Adrenal gland (tissue), 12 donors: Measurements from ENCODE around the gene SCAMP5. TPM values are rescaled to one million over a fixed set of nuclear protein-coding genes. Genes with fewer than 3 reads are reported as not detected.

Experiments
- DNase-seq, 7 donors: peaks; one replicate each; pipeline ENCODE4 v3.0.0-alpha.2; 2019 to 2020
- H3K27ac ChIP-seq, 5 donors: fragments of 200-600 bp; sonication (generic) in 4 of 5; 1 replicate in 3 of 5; 2 replicates in 2 of 5; pipeline versions ENCODE4 v1.5.1 to v1.8.0; 2016 to 2020; ENCODE audit warnings: mild to moderate bottlenecking in 1 of 5
- H3K27me3 ChIP-seq: fragments of 200-600 bp; 2 replicates; pipeline ENCODE4 v1.8.0; 2021
- H3K36me3 ChIP-seq, 2 donors: fragments of 200-600 bp; replicated peaks in 1 of 2; 1 replicate in 1 of 2; 2 replicates in 1 of 2; pipeline versions ENCODE4 v1.5.1 to v1.8.0; 2018 to 2022
- H3K4me1 ChIP-seq, 2 donors: fragments of 200-600 bp; replicated peaks in 1 of 2; 1 replicate in 1 of 2; 2 replicates in 1 of 2; pipeline versions ENCODE4 v1.5.1 to v1.8.0; 2018 to 2021
- H3K4me3 ChIP-seq, 4 donors: fragments of 200-600 bp; sonication (generic) in 3 of 4; one replicate each; pipeline ENCODE4 v1.5.1; 2016 to 2018
- H3K9me3 ChIP-seq, 3 donors: fragments of 200-600 bp; sonication (generic) in 1 of 3; replicated peaks in 1 of 3; 1 replicate in 2 of 3; 2 replicates in 1 of 3; pipeline versions ENCODE4 v1.5.1 to v1.8.0; 2016 to 2021
- POLR2A ChIP-seq, 2 donors: fragments of 450-650 bp; IDR thresholded peaks; one replicate each; pipeline ENCODE4 v1.6.1; 2017; ENCODE audit warnings: antibody characterized with exemption in 2 of 2, mild to moderate bottlenecking in 2 of 2, moderate library complexity in 1 of 2
- WGBS, 4 donors: extraction: QIAGEN DNeasy Blood & Tissue Kit in 2 of 4; methylation state at CpG; one replicate each; pipeline versions ENCODE4 v1.1.5 to v1.1.7; 2013 to 2017; 5-methylcytosine and 5-hydroxymethylcytosine counted together
- intact Hi-C, 2 donors: fragments of 100-400 bp; cut with DNase I; formaldehyde crosslinking; loops; one replicate each; pipeline versions ENCODE4 v1.14.1 to v1.15.0; 2022 to 2023
- polyA plus RNA-seq, 3 donors: library from polyadenylated mRNA; stranded (reverse); fragments of 200-250 nt in 2 of 3; fragments of 350-450 nt in 1 of 3; fragmentation: Illumina TruSeq in 1 of 3; extraction: RNeasy Lipid Tissue Mini Kit (QIAGEN cat#74804) in 1 of 3; gene quantifications; one replicate each; pipeline ENCODE4 v1.2.3, GENCODE V29; 2013 to 2014
- total RNA-seq, 9 donors: library from RNA; depleted of rRNA in 4 of 9; stranded (reverse); fragments of >200 nt in 4 of 9; fragments of 120-200 nt in 1 of 9; fragmentation: NEBNext Ultra II Directional in 1 of 9; extraction: Animal tissue kit (Norgen Biotek cat#: 25700) in 1 of 9; gene quantifications; one replicate each; pipeline versions ENCODE4 v1.1.0 to v1.2.4, GENCODE V29; 2013 to 2023
- TF ChIP-seq, protein P1 (sequence below), 6 experiments: fragments of 450-650 bp in 4 of 6; fragments of 200-600 bp in 2 of 6; sonication (generic) in 1 of 6; IDR thresholded peaks; 1 replicate in 5 of 6; 2 replicates in 1 of 6; pipeline versions ENCODE4 v1.5.1 to v1.8.0; 2016 to 2021; ENCODE audit warnings: antibody characterized with exemption in 6 of 6, mild to moderate bottlenecking in 2 of 6, moderate library complexity in 1 of 6
- donor health status: healthy with polysubstance abuse.
- donor health status: Bipolar disorder and iron deficiency.
- donor health status: DM: yes; HTN: yes; CAD: no.
- donor health status: DM: no; HTN: no; CAD: no.
- donor health status: DM: no; HTN: no; CAD: no.
- donor health status: DM: yes; HTN: yes; CAD: no.

The SCAMP5 gene
- total and polyA plus RNA-seq, 12 donors: 10.2 to 47.2 (median 23.6) TPM

DNA sequence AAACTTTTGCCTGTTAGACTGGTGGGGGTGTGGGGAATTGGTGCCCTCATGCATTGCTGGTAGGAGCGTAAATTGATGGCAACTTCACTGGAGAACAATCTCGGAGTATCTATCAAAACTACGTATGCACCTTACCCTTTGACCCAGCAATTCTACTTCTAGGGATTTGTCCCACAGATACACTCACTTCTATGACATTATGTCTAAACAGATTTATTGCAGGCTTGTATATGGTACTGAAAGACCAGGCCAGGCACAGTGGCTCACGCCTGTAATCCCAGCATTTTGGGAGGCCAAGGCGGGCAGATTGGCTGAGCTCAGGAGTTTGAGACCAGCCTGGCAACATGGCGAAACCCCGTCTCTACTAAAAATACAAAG, 58.4 kb downstream of the SCAMP5 start:
- TF ChIP-seq, protein P1, sequence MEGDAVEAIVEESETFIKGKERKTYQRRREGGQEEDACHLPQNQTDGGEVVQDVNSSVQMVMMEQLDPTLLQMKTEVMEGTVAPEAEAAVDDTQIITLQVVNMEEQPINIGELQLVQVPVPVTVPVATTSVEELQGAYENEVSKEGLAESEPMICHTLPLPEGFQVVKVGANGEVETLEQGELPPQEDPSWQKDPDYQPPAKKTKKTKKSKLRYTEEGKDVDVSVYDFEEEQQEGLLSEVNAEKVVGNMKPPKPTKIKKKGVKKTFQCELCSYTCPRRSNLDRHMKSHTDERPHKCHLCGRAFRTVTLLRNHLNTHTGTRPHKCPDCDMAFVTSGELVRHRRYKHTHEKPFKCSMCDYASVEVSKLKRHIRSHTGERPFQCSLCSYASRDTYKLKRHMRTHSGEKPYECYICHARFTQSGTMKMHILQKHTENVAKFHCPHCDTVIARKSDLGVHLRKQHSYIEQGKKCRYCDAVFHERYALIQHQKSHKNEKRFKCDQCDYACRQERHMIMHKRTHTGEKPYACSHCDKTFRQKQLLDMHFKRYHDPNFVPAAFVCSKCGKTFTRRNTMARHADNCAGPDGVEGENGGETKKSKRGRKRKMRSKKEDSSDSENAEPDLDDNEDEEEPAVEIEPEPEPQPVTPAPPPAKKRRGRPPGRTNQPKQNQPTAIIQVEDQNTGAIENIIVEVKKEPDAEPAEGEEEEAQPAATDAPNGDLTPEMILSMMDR (IDR thresholded peaks at IDR 0.05): no peak
- TF ChIP-seq POLR2A (IDR thresholded peaks at IDR 0.05): no peak
- 94 to 99% (median 96%) methylated on average over 7 of the region's 7 CpGs for WGBS, 4 donors
- peak overlapping the region in 1 of 5 donors; percentile 1 for H3K27ac ChIP-seq
- intact Hi-C loops: no loop called here
- no peak overlapping the region for H3K4me3 ChIP-seq
- H3K36me3 ChIP-seq: no peaks in the 10 kb centered on the region
- no peaks in the 10 kb centered on the region for H3K9me3 ChIP-seq
- no peaks in the 10 kb centered on the region for H3K27me3 ChIP-seq
- peaks cover 26 to 53% of the 10 kb centered on the region in 2 donors for H3K4me1 ChIP-seq
- no peak for DNase-seq

- no peak for DNase-seq
- no peak overlapping the region for H3K4me3 ChIP-seq
- H3K9me3 ChIP-seq: no peaks in the 10 kb centered on the region
- 49 to 63% (median 55%) methylated on average over 3 of the region's 3 CpGs for WGBS, 4 donors
- TF ChIP-seq POLR2A (IDR thresholded peaks at IDR 0.05): no peak
- TF ChIP-seq, protein P1 (IDR thresholded peaks at IDR 0.05): no peak
- H3K27ac ChIP-seq: peak overlapping the region in 3 of 5 donors; percentile 31 to 43 (median 35)
- H3K27me3 ChIP-seq: no peaks in the 10 kb centered on the region
- no peaks in the 10 kb centered on the region for H3K36me3 ChIP-seq
- peaks cover 20 to 47% of the 10 kb centered on the region in 2 donors for H3K4me1 ChIP-seq
- intact Hi-C loops: no loop called here
Observed at GRCh38 chr15:75054172-75054897, 59.0 kb downstream of the SCAMP5 start.

DNA sequence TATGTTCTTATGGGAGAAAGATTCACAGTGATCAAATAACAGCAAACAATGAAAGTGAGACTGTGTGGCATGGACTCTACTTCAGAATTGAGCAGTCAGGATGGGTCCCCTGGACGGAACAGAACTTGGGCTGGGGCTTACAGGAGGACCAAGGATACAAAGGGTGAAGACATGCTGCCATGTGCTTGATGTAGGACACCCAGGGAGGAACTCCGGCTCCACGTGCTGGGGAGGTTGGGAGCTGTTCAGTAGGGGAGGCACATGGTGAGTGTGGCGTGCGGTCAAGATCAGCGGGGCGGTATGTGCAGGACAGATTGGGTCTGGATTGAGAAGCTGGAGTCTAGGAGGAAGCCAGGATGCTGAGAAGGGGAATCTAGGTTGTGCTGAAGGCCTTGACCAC, 60.7 kb downstream of the SCAMP5 start:
- peaks cover 19 to 36% of the 10 kb centered on the region in 2 donors for H3K4me1 ChIP-seq
- H3K27ac ChIP-seq: no peak overlapping the region
- H3K27me3 ChIP-seq: no peaks in the 10 kb centered on the region
- H3K9me3 ChIP-seq: no peaks in the 10 kb centered on the region
- no peak for DNase-seq
- TF ChIP-seq, protein P1 (IDR thresholded peaks at IDR 0.05): no peak
- TF ChIP-seq POLR2A (IDR thresholded peaks at IDR 0.05): no peak
- no peaks in the 10 kb centered on the region for H3K36me3 ChIP-seq
- intact Hi-C loops: no loop called here
- WGBS, 4 donors: 92 to 96% (median 95%) methylated on average over 7 of the region's 7 CpGs
- no peak overlapping the region for H3K4me3 ChIP-seq

GRCh38 chr15:75058127-75058905, 63.0 kb downstream of the SCAMP5 start:
- Histone ChIP-seq H3K27me3 (no peaks in the 10 kb centered on the region), H3K4me1 (peaks cover 18 to 28% of the 10 kb centered on the region in 2 donors), H3K36me3 (no peaks in the 10 kb centered on the region), H3K27ac (no peak overlapping the region), H3K4me3 (no peak overlapping the region), H3K9me3 (no peaks in the 10 kb centered on the region)
- peak in 2 of 7 donors; percentile 11 to 20 for DNase-seq
- TF ChIP-seq, protein P1 (IDR thresholded peaks at IDR 0.05): no peak
- no peak for TF ChIP-seq POLR2A (IDR thresholded peaks at IDR 0.05)
- intact Hi-C loops: no loop called here
- whole genome bisulfite sequencing, 4 donors: 94 to 99% (median 95%) methylated on average over 4 of the region's 4 CpGs
